GM12878 (cell line): ENCODE measurements around the gene RERGL. TPM values are rescaled to one million over a fixed set of nuclear protein-coding genes. Genes with fewer than 3 reads are reported as not detected.

ENCODE experiments used
- ATAC-seq: fragments of 200-7000 bp; cut with Tn5 transposase; 3 replicates; pipeline ENCODE4 v1.9.1; 2020; ENCODE audit warnings: mild to moderate bottlenecking, moderate library complexity
- BruUV-seq: library from RNA; stranded (reverse); fragments of 400-500 nt; replicated peaks from 2 replicates; lab custom pipeline; 2021; lab: Mats Ljungman, UMichigan
- CTCF ChIA-PET: fragments of 300-600 bp; sonication (Branson Sonifier 250); formaldehyde crosslinking; extraction: SDS; loops from one replicate; lab custom pipeline; 2021; ENCODE audit warnings: inconsistent platforms; lab: Yijun Ruan, JAX
- POLR2A ChIA-PET: fragments of 350-600 bp; formaldehyde crosslinking; extraction: SDS; loops from one replicate; lab custom pipeline; 2021; ENCODE audit warnings: inconsistent platforms; lab: Charles Lee
- RAD21 ChIA-PET: fragments of 300-600 bp; sonication (Branson Sonifier 250); formaldehyde crosslinking; loops from one replicate; lab custom pipeline; 2023; ENCODE audit warnings: antibody characterized with exemption; ENCODE audit not compliant: unreplicated experiment; lab: Charles Lee
- SMC1A ChIA-PET: fragments of 300-600 bp; sonication (Branson Sonifier 250); formaldehyde crosslinking; loops from one replicate; lab custom pipeline; 2023; ENCODE audit not compliant: unreplicated experiment, uncharacterized antibody; lab: Charles Lee
- DNase-seq: peaks from one replicate; pipeline ENCODE4 v3.0.0-alpha.2; 2011; ENCODE audit warnings: low read depth, low spot score
- FAIRE-seq: peaks from 3 replicates; lab custom pipeline; 2011; peaks lifted over from hg19 to GRCh38; lab: Jason Lieb, UNC
- H2AFZ ChIP-seq: 2 replicates; pipeline ENCODE4 v1.6.0; 2011; ENCODE audit warnings: low read depth, low read length, control low read depth; ENCODE audit not compliant: control insufficient read depth
- H3K27ac ChIP-seq: 2 replicates; pipeline ENCODE4 v1.5.1; 2011; ENCODE audit warnings: control low read depth; ENCODE audit not compliant: control insufficient read depth, insufficient read depth
- H3K27me3 ChIP-seq, 2 experiments: replicated peaks in 1 of 2; 2 replicates each; pipeline versions ENCODE4 v1.6.0 to v1.6.1; 2011; ENCODE audit warnings: low read length in 1 of 2; ENCODE audit not compliant: control insufficient read depth in 2 of 2, insufficient read depth in 2 of 2
- H3K36me3 ChIP-seq, 2 experiments: 2 replicates each; pipeline ENCODE4 v1.5.1; 2011; ENCODE audit warnings: low read length in 1 of 2; ENCODE audit not compliant: control insufficient read depth in 2 of 2, insufficient read depth in 2 of 2
- H3K4me1 ChIP-seq: 2 replicates; pipeline ENCODE4 v1.6.1; 2011; ENCODE audit warnings: mild to moderate bottlenecking, low read length, moderate library complexity, mixed read lengths; ENCODE audit not compliant: control insufficient read depth, insufficient read depth
- H3K4me2 ChIP-seq: 2 replicates; pipeline ENCODE4 v1.6.0; 2011; ENCODE audit warnings: control low read depth; ENCODE audit not compliant: control insufficient read depth, insufficient read depth
- H3K4me3 ChIP-seq: fragments of 200-600 bp; sonication (generic); 2 replicates; pipeline ENCODE4 v1.5.1; 2016
- H3K79me2 ChIP-seq: 2 replicates; pipeline ENCODE4 v1.6.0; 2011; ENCODE audit warnings: low read length; ENCODE audit not compliant: control insufficient read depth, insufficient read depth
- H3K9ac ChIP-seq: 2 replicates; pipeline ENCODE4 v1.8.0; 2011; ENCODE audit warnings: low read length, control low read depth, mixed read lengths; ENCODE audit not compliant: control insufficient read depth, insufficient read depth
- H3K9me3 ChIP-seq: replicated peaks from 3 replicates; pipeline ENCODE4 v1.5.1; 2011; ENCODE audit warnings: mild to moderate bottlenecking, low read length; ENCODE audit not compliant: control insufficient read depth, insufficient read depth
- H4K20me1 ChIP-seq: 2 replicates; pipeline ENCODE4 v1.6.0; 2011; ENCODE audit not compliant: control insufficient read depth, insufficient read depth
- JUNB ChIP-seq: IDR thresholded peaks from 2 replicates; pipeline ENCODE4 v1.6.1; 2016; ENCODE audit warnings: antibody characterized with exemption, mild to moderate bottlenecking
- NFIC ChIP-seq: IDR thresholded peaks from 2 replicates; pipeline ENCODE4 v1.6.1; 2012; ENCODE audit warnings: low read depth, mild to moderate bottlenecking, inconsistent platforms, low read length, moderate library complexity
- SMAD5 ChIP-seq: IDR thresholded peaks from 2 replicates; pipeline ENCODE4 v1.6.1; 2016; ENCODE audit warnings: antibody characterized with exemption, low read depth
- YY1 ChIP-seq: IDR thresholded peaks from 2 replicates; pipeline ENCODE4 v1.6.1; 2011; ENCODE audit warnings: low read depth, mild to moderate bottlenecking, low read length
- WGBS: methylation state at CpG from one replicate; pipeline ENCODE4 v1.1.6; 2016; ENCODE audit warnings: low lambda C conversion rate; ENCODE audit not compliant: insufficient replicate concordance, insufficient coverage; ENCODE audit errors: missing lambda C conversion rate; 5-methylcytosine and 5-hydroxymethylcytosine counted together
- in situ Hi-C: fragments of 300-500 bp; cut with MboI; formaldehyde crosslinking; loops from 9 replicates; pipeline ENCODE4 v1.14.3; 2018; ENCODE audit warnings: mixed read lengths
- intact Hi-C: fragments of 100-400 bp; cut with micrococcal nuclease; formaldehyde crosslinking; loops from one replicate; pipeline ENCODE4 v1.14.2; 2022; ENCODE audit not compliant: unreplicated experiment
- polyA plus RNA-seq, 11 experiments: library from polyadenylated mRNA; depleted of rRNA in 4 of 11; unstranded in 6 of 11; stranded (reverse) in 5 of 11; fragments of >200 nt; fragmentation: Nextera tagmentation in 4 of 11; fragmentation: Illumina TruSeq in 1 of 11; extraction: Ambion mirVana in 4 of 11; extraction: Trizol in 1 of 11; gene quantifications; 1 replicate in 1 of 11; 2 replicates in 10 of 11; pipeline versions ENCODE4 v1.2.1 to v1.2.3, GENCODE V29; 2011 to 2016; ENCODE audit warnings: inconsistent platforms in 2 of 11, missing spikeins in 2 of 11, low read depth in 1 of 11
- total RNA-seq, 4 experiments: library from RNA; depleted of rRNA in 3 of 4; stranded (reverse); fragments of >200 nt in 3 of 4; fragmentation: Illumina TruSeq in 1 of 4; extraction: Trizol in 1 of 4; gene quantifications; 2 replicates each; pipeline versions ENCODE4 v1.2.1 to v1.2.3, GENCODE V29; 2013 to 2021
- TF ChIP-seq, protein P1 (sequence below): fragments of 450-650 bp; conservative IDR thresholded peaks from 2 replicates; pipeline ENCODE4 v1.6.1; 2017; ENCODE audit warnings: mild to moderate bottlenecking, moderate library complexity
- TF ChIP-seq, protein P2 (sequence below): IDR thresholded peaks from 2 replicates; pipeline ENCODE4 v1.6.1; 2012; ENCODE audit warnings: low read length, inconsistent platforms
- TF ChIP-seq, protein P3 (sequence below): fragments of 450-650 bp; IDR thresholded peaks from 2 replicates; pipeline ENCODE4 v1.6.1; 2016; ENCODE audit warnings: mild to moderate bottlenecking

RERGL gene
- total and polyA plus RNA-seq, 10 of the 15 experiments (the other 5 are each of a cell fraction or from before 2014, with no cell fraction given) = 0.10 to 0.28 (median 0.14) TPM; not detected in 3

DNA sequence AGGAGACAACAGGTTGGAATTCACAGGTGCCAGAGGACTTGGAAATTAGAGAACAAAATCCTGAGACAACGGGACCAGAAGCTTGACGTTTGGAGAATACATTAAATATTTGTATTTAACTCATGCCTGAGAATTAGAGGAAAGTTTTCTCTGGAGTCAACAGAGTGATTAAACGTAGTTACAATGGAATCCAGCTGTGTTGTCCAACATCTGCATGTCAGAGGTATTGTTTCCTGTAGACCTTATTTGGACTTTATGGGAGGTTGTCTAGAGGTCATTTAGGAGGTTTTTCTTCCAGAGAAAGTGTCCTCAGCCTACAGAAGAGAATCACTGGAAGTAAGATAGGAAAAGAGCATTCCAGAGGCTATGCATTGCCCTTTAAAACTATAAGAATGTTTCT, 45.1 kb upstream of the RERGL start (continued):
- TF ChIP-seq, protein P1, sequence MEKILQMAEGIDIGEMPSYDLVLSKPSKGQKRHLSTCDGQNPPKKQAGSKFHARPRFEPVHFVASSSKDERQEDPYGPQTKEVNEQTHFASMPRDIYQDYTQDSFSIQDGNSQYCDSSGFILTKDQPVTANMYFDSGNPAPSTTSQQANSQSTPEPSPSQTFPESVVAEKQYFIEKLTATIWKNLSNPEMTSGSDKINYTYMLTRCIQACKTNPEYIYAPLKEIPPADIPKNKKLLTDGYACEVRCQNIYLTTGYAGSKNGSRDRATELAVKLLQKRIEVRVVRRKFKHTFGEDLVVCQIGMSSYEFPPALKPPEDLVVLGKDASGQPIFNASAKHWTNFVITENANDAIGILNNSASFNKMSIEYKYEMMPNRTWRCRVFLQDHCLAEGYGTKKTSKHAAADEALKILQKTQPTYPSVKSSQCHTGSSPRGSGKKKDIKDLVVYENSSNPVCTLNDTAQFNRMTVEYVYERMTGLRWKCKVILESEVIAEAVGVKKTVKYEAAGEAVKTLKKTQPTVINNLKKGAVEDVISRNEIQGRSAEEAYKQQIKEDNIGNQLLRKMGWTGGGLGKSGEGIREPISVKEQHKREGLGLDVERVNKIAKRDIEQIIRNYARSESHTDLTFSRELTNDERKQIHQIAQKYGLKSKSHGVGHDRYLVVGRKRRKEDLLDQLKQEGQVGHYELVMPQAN = no peak
- no peak for TF ChIP-seq YY1

DNA sequence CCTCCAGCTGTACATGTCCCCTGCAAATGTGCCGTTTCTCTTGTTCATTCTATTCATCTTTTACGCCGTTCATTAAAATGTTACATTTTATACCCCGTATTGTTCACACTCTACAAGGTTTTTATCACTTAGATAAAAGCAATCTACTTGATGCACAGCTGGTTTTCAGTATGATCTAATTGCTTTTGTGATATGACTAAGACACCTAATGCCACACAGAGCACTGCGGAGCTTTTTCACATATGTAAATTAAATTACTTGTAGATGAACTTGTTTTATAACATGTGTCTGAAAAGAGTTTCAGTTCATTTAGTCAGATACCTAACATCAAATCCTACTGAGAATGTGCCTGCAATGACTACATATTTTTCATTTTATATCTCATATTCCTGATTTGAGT, 40.9 kb upstream of the RERGL start:
- Histone ChIP-seq H3K27me3 (no peaks in the 10 kb centered on the region), H2AFZ (no peak overlapping the region), H3K27ac (no peak overlapping the region), H3K79me2 (no peaks in the 10 kb centered on the region), H3K4me2 (no peak overlapping the region), H3K36me3 (no peaks in the 10 kb centered on the region), H3K4me3 (no peak overlapping the region), H3K9me3 (no peaks in the 10 kb centered on the region; the same call in 2 of the 3 replicates), H3K4me1 (no peaks in the 10 kb centered on the region), H4K20me1 (no peaks in the 10 kb centered on the region), H3K9ac (no peak overlapping the region)
- RAD21 ChIA-PET = no interaction called here
- CTCF ChIA-PET = no interaction called here
- POLR2A ChIA-PET = no interaction called here
- ATAC-seq = peak; percentile 61
- BruUV-seq = no TSS peak
- intact Hi-C loops = no loop called here
- TF ChIP-seq NFIC = 0 out of 2 replicates have a peak, but pooled peaks have one; percentile 21
- TF ChIP-seq JUNB = peak; percentile 84
- no peak for TF ChIP-seq SMAD5
- TF ChIP-seq, protein P2, sequence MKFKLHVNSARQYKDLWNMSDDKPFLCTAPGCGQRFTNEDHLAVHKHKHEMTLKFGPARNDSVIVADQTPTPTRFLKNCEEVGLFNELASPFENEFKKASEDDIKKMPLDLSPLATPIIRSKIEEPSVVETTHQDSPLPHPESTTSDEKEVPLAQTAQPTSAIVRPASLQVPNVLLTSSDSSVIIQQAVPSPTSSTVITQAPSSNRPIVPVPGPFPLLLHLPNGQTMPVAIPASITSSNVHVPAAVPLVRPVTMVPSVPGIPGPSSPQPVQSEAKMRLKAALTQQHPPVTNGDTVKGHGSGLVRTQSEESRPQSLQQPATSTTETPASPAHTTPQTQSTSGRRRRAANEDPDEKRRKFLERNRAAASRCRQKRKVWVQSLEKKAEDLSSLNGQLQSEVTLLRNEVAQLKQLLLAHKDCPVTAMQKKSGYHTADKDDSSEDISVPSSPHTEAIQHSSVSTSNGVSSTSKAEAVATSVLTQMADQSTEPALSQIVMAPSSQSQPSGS = peak; percentile 56; the same call in 1 of the 2 replicates
- TF ChIP-seq, protein P3, sequence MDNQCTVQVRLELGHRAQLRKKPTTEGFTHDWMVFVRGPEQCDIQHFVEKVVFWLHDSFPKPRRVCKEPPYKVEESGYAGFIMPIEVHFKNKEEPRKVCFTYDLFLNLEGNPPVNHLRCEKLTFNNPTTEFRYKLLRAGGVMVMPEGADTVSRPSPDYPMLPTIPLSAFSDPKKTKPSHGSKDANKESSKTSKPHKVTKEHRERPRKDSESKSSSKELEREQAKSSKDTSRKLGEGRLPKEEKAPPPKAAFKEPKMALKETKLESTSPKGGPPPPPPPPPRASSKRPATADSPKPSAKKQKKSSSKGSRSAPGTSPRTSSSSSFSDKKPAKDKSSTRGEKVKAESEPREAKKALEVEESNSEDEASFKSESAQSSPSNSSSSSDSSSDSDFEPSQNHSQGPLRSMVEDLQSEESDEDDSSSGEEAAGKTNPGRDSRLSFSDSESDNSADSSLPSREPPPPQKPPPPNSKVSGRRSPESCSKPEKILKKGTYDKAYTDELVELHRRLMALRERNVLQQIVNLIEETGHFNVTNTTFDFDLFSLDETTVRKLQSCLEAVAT = no peak
- SMC1A ChIA-PET = interaction anchor here (0.6 kb wide), 1 partner anchor 9 kb away, joined by 3 read pairs; no protein-coding TSS in a partner anchor
- DNase-seq = no peak
- in situ Hi-C loops = no loop called here
- FAIRE-seq = peak; percentile 52
- 64% methylated on average over 5 of the region's 5 CpGs for WGBS
